GM12878 (cell line): ENCODE results near the gene CYB5RL. TPM values are rescaled to one million over a fixed set of nuclear protein-coding genes. Genes with fewer than 3 reads are reported as not detected.

Experiments used
- ATAC-seq: fragments of 200-7000 bp; cut with Tn5 transposase; 3 replicates; pipeline ENCODE4 v1.9.1; 2020; ENCODE audit warnings: mild to moderate bottlenecking, moderate library complexity
- BruUV-seq: library from RNA; stranded (reverse); fragments of 400-500 nt; replicated peaks from 2 replicates; lab custom pipeline; 2021; lab: Mats Ljungman, UMichigan
- CTCF ChIA-PET: fragments of 300-600 bp; sonication (Branson Sonifier 250); formaldehyde crosslinking; extraction: SDS; loops from one replicate; lab custom pipeline; 2021; ENCODE audit warnings: inconsistent platforms; lab: Yijun Ruan, JAX
- POLR2A ChIA-PET: fragments of 350-600 bp; formaldehyde crosslinking; extraction: SDS; loops from one replicate; lab custom pipeline; 2021; ENCODE audit warnings: inconsistent platforms; lab: Charles Lee
- RAD21 ChIA-PET: fragments of 300-600 bp; sonication (Branson Sonifier 250); formaldehyde crosslinking; loops from one replicate; lab custom pipeline; 2023; ENCODE audit warnings: antibody characterized with exemption; ENCODE audit not compliant: unreplicated experiment; lab: Charles Lee
- SMC1A ChIA-PET: fragments of 300-600 bp; sonication (Branson Sonifier 250); formaldehyde crosslinking; loops from one replicate; lab custom pipeline; 2023; ENCODE audit not compliant: unreplicated experiment, uncharacterized antibody; lab: Charles Lee
- DNase-seq: peaks from one replicate; pipeline ENCODE4 v3.0.0-alpha.2; 2011; ENCODE audit warnings: low read depth, low spot score
- FAIRE-seq: peaks from 3 replicates; lab custom pipeline; 2011; peaks lifted over from hg19 to GRCh38; lab: Jason Lieb, UNC
- H2AFZ ChIP-seq: 2 replicates; pipeline ENCODE4 v1.6.0; 2011; ENCODE audit warnings: low read depth, low read length, control low read depth; ENCODE audit not compliant: control insufficient read depth
- H3K27ac ChIP-seq: 2 replicates; pipeline ENCODE4 v1.5.1; 2011; ENCODE audit warnings: control low read depth; ENCODE audit not compliant: control insufficient read depth, insufficient read depth
- H3K27me3 ChIP-seq, 2 experiments: replicated peaks in 1 of 2; 2 replicates each; pipeline versions ENCODE4 v1.6.0 to v1.6.1; 2011; ENCODE audit warnings: low read length in 1 of 2; ENCODE audit not compliant: control insufficient read depth in 2 of 2, insufficient read depth in 2 of 2
- H3K36me3 ChIP-seq, 2 experiments: 2 replicates each; pipeline ENCODE4 v1.5.1; 2011; ENCODE audit warnings: low read length in 1 of 2; ENCODE audit not compliant: control insufficient read depth in 2 of 2, insufficient read depth in 2 of 2
- H3K4me1 ChIP-seq: 2 replicates; pipeline ENCODE4 v1.6.1; 2011; ENCODE audit warnings: mild to moderate bottlenecking, low read length, moderate library complexity, mixed read lengths; ENCODE audit not compliant: control insufficient read depth, insufficient read depth
- H3K4me2 ChIP-seq: 2 replicates; pipeline ENCODE4 v1.6.0; 2011; ENCODE audit warnings: control low read depth; ENCODE audit not compliant: control insufficient read depth, insufficient read depth
- H3K4me3 ChIP-seq: fragments of 200-600 bp; sonication (generic); 2 replicates; pipeline ENCODE4 v1.5.1; 2016
- H3K79me2 ChIP-seq: 2 replicates; pipeline ENCODE4 v1.6.0; 2011; ENCODE audit warnings: low read length; ENCODE audit not compliant: control insufficient read depth, insufficient read depth
- H3K9ac ChIP-seq: 2 replicates; pipeline ENCODE4 v1.8.0; 2011; ENCODE audit warnings: low read length, control low read depth, mixed read lengths; ENCODE audit not compliant: control insufficient read depth, insufficient read depth
- H3K9me3 ChIP-seq: replicated peaks from 3 replicates; pipeline ENCODE4 v1.5.1; 2011; ENCODE audit warnings: mild to moderate bottlenecking, low read length; ENCODE audit not compliant: control insufficient read depth, insufficient read depth
- H4K20me1 ChIP-seq: 2 replicates; pipeline ENCODE4 v1.6.0; 2011; ENCODE audit not compliant: control insufficient read depth, insufficient read depth
- ATF3 ChIP-seq: IDR thresholded peaks from 2 replicates; pipeline ENCODE4 v1.6.1; 2011; ENCODE audit warnings: low read depth, mild to moderate bottlenecking, low read length, moderate library complexity, borderline replicate concordance; ENCODE audit errors: extremely low read depth
- IRF4 ChIP-seq: IDR thresholded peaks from 2 replicates; pipeline ENCODE4 v1.6.1; 2011; ENCODE audit warnings: low read depth, low read length
- LARP7 ChIP-seq: fragments of 450-650 bp; IDR thresholded peaks from 2 replicates; pipeline ENCODE4 v1.6.1; 2017; ENCODE audit warnings: mild to moderate bottlenecking
- TAF1 ChIP-seq: IDR thresholded peaks from 2 replicates; pipeline ENCODE4 v1.6.1; 2011; ENCODE audit warnings: mild to moderate bottlenecking, low read depth, low read length, borderline replicate concordance
- WGBS: methylation state at CpG from one replicate; pipeline ENCODE4 v1.1.6; 2016; ENCODE audit warnings: low lambda C conversion rate; ENCODE audit not compliant: insufficient replicate concordance, insufficient coverage; ENCODE audit errors: missing lambda C conversion rate; 5-methylcytosine and 5-hydroxymethylcytosine counted together
- in situ Hi-C: fragments of 300-500 bp; cut with MboI; formaldehyde crosslinking; loops from 9 replicates; pipeline ENCODE4 v1.14.3; 2018; ENCODE audit warnings: mixed read lengths
- intact Hi-C: fragments of 100-400 bp; cut with micrococcal nuclease; formaldehyde crosslinking; loops from one replicate; pipeline ENCODE4 v1.14.2; 2022; ENCODE audit not compliant: unreplicated experiment
- polyA plus RNA-seq, 11 experiments: library from polyadenylated mRNA; depleted of rRNA in 4 of 11; unstranded in 6 of 11; stranded (reverse) in 5 of 11; fragments of >200 nt; fragmentation: Nextera tagmentation in 4 of 11; fragmentation: Illumina TruSeq in 1 of 11; extraction: Ambion mirVana in 4 of 11; extraction: Trizol in 1 of 11; gene quantifications; 1 replicate in 1 of 11; 2 replicates in 10 of 11; pipeline versions ENCODE4 v1.2.1 to v1.2.3, GENCODE V29; 2011 to 2016; ENCODE audit warnings: inconsistent platforms in 2 of 11, missing spikeins in 2 of 11, low read depth in 1 of 11
- total RNA-seq, 4 experiments: library from RNA; depleted of rRNA in 3 of 4; stranded (reverse); fragments of >200 nt in 3 of 4; fragmentation: Illumina TruSeq in 1 of 4; extraction: Trizol in 1 of 4; gene quantifications; 2 replicates each; pipeline versions ENCODE4 v1.2.1 to v1.2.3, GENCODE V29; 2013 to 2021
- TF ChIP-seq, protein P1 (sequence below): IDR thresholded peaks from 2 replicates; pipeline ENCODE4 v1.6.1; 2011; ENCODE audit warnings: low read depth, low read length, improper control_type of control experiment, borderline replicate concordance

CYB5RL gene
- total and polyA plus RNA-seq, 10 of the 15 experiments (the other 5 are each of a cell fraction or from before 2014, with no cell fraction given) = 3.1 to 8.7 (median 7.2) TPM

- TF ChIP-seq, protein P1, sequence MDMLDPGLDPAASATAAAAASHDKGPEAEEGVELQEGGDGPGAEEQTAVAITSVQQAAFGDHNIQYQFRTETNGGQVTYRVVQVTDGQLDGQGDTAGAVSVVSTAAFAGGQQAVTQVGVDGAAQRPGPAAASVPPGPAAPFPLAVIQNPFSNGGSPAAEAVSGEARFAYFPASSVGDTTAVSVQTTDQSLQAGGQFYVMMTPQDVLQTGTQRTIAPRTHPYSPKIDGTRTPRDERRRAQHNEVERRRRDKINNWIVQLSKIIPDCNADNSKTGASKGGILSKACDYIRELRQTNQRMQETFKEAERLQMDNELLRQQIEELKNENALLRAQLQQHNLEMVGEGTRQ = no peak
- TF ChIP-seq IRF4 = no peak
- TF ChIP-seq, all 136 proteins: peak for 0
These were observed 38.2 kb downstream of the CYB5RL start (continued) for GRCh38 chr1:54161495-54162168.

GRCh38 chr1:54160351-54160750 is 39.5 kb downstream of the CYB5RL start:
- POLR2A ChIA-PET = interaction anchor here (0.6 kb wide), 1 partner anchor 1259 kb away, joined by 3 read pairs; no protein-coding TSS in a partner anchor

More at GRCh38 chr1:54160351-54160750, 39.5 kb downstream of the CYB5RL start:
- H3K36me3 ChIP-seq = no peaks in the 10 kb centered on the region
- no TSS peak for BruUV-seq
- H3K4me1 ChIP-seq = no peaks in the 10 kb centered on the region
- TF ChIP-seq LARP7 (no peak), ATF3 (no peak), TAF1 (no peak)
- ATAC-seq = no peak
- H3K9ac ChIP-seq = no peak overlapping the region
- WGBS = 19% methylated on average over 2 of the region's 3 CpGs
- no peak for FAIRE-seq
- H3K4me2 ChIP-seq = no peak overlapping the region
- H3K27ac ChIP-seq = no peak overlapping the region
- no peak for DNase-seq
- H2AFZ ChIP-seq = no peak overlapping the region
- in situ Hi-C loops (no loop called here), intact Hi-C loops (no loop called here)
- H3K4me3 ChIP-seq = no peak overlapping the region
- H3K79me2 ChIP-seq = no peaks in the 10 kb centered on the region
- ChIA-PET CTCF (no interaction called here), SMC1A (no interaction called here), RAD21 (no interaction called here)
- H3K9me3 ChIP-seq = no peaks in the 10 kb centered on the region
- no peaks in the 10 kb centered on the region for H3K27me3 ChIP-seq
- no peaks in the 10 kb centered on the region for H4K20me1 ChIP-seq
